Activated CD8-positive, alpha-beta T cell treated with anti-CD3 and anti-CD28 coated beads for 36 hours (primary cell): ENCODE measurements around the gene GRK7. TPM values are rescaled to one million over a fixed set of nuclear protein-coding genes. Genes with fewer than 3 reads are reported as not detected.
"Not testable (repeated sequence)": the region's sequence is repeated elsewhere in the genome, so short reads cannot be mapped to it uniquely, and the experiment has no call there.

Source experiments
- ATAC-seq: fragments of 200-7000 bp; cut with Tn5 transposase; one replicate; pipeline ENCODE4 v1.10.0; 2021; ENCODE audit warnings: mild to moderate bottlenecking, moderate library complexity
- CTCF ChIA-PET: fragments of 350-600 bp; sonication (Branson Sonifier 250); formaldehyde crosslinking; loops from one replicate; lab custom pipeline; 2021; ENCODE audit warnings: antibody characterized with exemption; lab: Charles Lee
- POLR2A ChIA-PET: fragments of 350-600 bp; sonication (Branson Sonifier 250); formaldehyde crosslinking; loops from one replicate; lab custom pipeline; 2021; ENCODE audit warnings: antibody characterized with exemption; lab: Charles Lee
- DNase-seq: peaks from one replicate; pipeline ENCODE4 v3.0.0-alpha.2; 2020
- H3K27ac Mint-ChIP-seq: one replicate; pipeline ENCODE4 v1.8.0; 2021; ENCODE audit warnings: mild to moderate bottlenecking, mixed read lengths
- H3K27me3 Mint-ChIP-seq: one replicate; pipeline ENCODE4 v1.8.0; 2021; ENCODE audit warnings: mixed read lengths
- H3K36me3 Mint-ChIP-seq: one replicate; pipeline ENCODE4 v1.8.0; 2021; ENCODE audit warnings: low read depth, mixed read lengths
- H3K4me1 Mint-ChIP-seq: one replicate; pipeline ENCODE4 v1.8.0; 2021; ENCODE audit warnings: low read depth, mixed read lengths
- H3K4me3 Mint-ChIP-seq: one replicate; pipeline ENCODE4 v1.8.0; 2021; ENCODE audit warnings: mild to moderate bottlenecking, moderate library complexity, mixed read lengths
- H3K9me3 Mint-ChIP-seq: one replicate; pipeline ENCODE4 v1.8.0; 2021; ENCODE audit warnings: mixed read lengths
- intact Hi-C: fragments of 100-400 bp; cut with micrococcal nuclease; formaldehyde crosslinking; loops from one replicate; pipeline ENCODE4 v1.10.0; 2022
- total RNA-seq, 2 experiments: library from RNA; stranded (reverse); gene quantifications; one replicate each; pipeline ENCODE4 v1.2.3, GENCODE V29; 2021
- TF ChIP-seq, protein P1 (sequence below): fragments of 200-600 bp; IDR thresholded peaks from one replicate; pipeline ENCODE4 v1.8.0; 2022; ENCODE audit warnings: antibody characterized with exemption, mild to moderate bottlenecking

GRK7 gene
- total RNA-seq, 2 experiments from 2014 or later: 0.07 to 0.09 TPM

DNA sequence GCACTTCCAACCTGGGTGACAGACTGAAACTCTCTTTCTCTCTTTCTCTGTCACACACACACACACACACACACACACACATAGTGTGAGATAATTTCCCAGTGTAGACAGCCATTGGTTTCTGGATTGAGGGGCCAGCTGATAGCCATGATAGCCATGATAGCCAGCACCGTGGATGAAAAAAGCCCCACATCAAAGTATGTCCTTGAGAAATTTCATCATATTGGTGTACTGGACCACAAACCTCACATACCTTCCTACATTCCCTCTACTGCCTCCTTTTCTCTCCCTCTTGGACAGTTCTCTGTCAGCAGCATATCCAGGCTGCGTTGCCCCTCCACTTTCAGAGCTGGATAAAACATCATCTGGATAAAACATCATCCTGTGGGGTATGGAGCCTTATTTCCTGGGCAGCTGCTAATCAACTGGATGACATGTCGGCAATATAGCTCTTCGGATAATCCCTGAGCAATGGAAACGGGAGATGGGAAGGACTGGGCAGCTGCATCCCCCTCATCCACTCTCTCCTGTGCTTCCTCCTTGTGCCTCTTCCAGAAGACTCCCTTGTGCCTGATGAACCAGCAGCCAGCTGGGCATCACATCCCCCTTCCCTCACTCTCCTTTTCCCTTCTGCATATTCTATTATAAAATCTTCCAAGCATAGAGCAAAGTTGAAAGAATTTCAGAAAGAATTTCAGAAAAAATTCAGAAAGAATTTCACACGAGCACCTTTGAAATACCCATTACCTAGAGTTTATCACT is 39.3 kb downstream of the GRK7 start:
- Mint-ChIP-seq H3K27me3 (no peaks in the 10 kb centered on the region), H3K36me3 (no peaks in the 10 kb centered on the region), H3K4me1 (peaks cover 17% of the 10 kb centered on the region), H3K4me3 (no peak overlapping the region), H3K27ac (no peak overlapping the region), H3K9me3 (no peaks in the 10 kb centered on the region)
- ChIA-PET CTCF (interaction anchor here (0.7 to 1.2 kb wide), 2 partner anchors 58 to 156 kb away, joined by 3 read pairs; no protein-coding TSS in a partner anchor), POLR2A (no interaction called here)
- intact Hi-C loops: no loop called here
- TF ChIP-seq, protein P1, sequence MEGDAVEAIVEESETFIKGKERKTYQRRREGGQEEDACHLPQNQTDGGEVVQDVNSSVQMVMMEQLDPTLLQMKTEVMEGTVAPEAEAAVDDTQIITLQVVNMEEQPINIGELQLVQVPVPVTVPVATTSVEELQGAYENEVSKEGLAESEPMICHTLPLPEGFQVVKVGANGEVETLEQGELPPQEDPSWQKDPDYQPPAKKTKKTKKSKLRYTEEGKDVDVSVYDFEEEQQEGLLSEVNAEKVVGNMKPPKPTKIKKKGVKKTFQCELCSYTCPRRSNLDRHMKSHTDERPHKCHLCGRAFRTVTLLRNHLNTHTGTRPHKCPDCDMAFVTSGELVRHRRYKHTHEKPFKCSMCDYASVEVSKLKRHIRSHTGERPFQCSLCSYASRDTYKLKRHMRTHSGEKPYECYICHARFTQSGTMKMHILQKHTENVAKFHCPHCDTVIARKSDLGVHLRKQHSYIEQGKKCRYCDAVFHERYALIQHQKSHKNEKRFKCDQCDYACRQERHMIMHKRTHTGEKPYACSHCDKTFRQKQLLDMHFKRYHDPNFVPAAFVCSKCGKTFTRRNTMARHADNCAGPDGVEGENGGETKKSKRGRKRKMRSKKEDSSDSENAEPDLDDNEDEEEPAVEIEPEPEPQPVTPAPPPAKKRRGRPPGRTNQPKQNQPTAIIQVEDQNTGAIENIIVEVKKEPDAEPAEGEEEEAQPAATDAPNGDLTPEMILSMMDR: no peak
- DNase-seq (no peak), ATAC-seq (no peak)

DNA sequence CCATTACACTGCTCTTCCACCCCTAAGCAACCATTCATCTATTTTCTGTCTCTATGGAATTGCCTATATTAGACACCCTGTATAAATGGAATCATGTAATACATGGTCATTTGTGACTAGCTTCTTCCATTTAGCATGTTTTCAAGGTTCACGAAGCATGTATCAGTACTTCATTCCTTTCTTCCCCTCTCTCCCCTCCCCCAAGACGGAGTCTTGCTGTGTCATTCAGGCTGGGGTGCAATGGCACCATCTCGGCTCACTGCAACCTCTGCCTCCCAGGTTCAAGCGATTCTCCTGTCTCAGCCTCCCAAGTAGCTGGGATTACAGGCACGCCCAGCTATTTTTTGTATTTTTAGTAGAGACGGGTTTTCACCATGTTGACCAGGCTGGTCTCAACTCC is 40.3 kb downstream of the GRK7 start:
- H3K9me3 Mint-ChIP-seq, ATAC-seq, H3K27me3 Mint-ChIP-seq, intact Hi-C loops, H3K4me3 Mint-ChIP-seq, H3K27ac Mint-ChIP-seq, H3K36me3 Mint-ChIP-seq, H3K4me1 Mint-ChIP-seq, DNase-seq: not testable (repeated sequence)
- ChIA-PET CTCF (interaction anchor here (0.8 to 1.2 kb wide), 2 partner anchors 59 to 65 kb away, joined by 3 read pairs; no protein-coding TSS in a partner anchor), POLR2A (interaction anchor here (0.7 to 0.8 kb wide), 2 partner anchors 160 to 300 kb away, joined by 3 read pairs; no protein-coding TSS in a partner anchor)

DNA sequence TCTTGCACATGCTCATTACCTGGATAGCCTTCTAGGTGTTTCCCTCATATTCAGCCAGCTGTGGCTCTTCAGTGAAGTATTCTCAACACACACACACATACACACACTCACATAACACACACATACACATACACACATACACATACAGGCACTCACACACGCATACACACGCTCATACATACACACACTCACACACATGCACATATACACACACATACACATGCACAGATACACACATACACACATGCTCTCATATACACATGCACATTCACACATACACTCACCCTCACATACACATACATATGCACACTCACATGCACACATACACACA is 41.2 kb downstream of the GRK7 start:
- POLR2A ChIA-PET: no interaction called here
- no peak for ATAC-seq
- intact Hi-C loops: no loop called here
- DNase-seq: no peak
- Mint-ChIP-seq H3K4me3 (no peak overlapping the region), H3K27ac (no peak overlapping the region), H3K36me3 (no peaks in the 10 kb centered on the region), H3K4me1 (no peaks in the 10 kb centered on the region), H3K9me3 (no peaks in the 10 kb centered on the region), H3K27me3 (no peaks in the 10 kb centered on the region)
- TF ChIP-seq, protein P1: no peak
- CTCF ChIA-PET: no interaction called here

DNA sequence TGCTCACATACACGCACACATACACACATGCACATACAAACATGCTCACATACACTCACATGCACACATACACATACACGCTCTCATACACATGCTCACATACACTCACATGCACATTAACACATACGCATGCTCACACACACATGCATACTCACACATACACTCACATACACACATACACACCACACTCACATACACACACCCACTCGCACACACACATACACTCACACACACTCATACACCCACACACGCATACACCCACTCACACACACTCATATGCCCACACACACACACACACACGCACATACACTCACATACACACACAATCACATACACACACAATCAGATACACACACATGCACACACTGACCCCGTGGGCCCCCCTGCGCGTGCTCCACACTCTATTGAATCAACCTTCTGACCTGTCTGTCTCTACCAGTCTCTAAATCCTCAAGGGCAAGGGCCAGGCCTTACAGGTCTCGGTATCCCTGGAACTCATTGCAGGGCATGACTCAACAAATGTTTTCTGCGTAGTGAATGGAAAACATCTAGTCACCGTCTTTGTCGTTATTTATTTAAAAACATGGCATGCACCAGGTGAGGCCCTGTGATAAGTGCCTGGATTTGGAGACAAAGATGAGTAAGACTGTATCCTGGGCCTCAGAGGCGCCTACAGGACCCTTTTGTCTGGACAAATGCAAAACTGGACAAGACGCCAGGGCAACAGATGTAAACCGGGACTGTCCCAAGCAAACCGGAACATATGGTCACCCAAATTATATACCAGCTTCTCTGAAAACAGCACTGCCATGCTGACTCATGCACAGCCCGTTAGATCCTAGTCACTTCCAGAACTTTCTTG is 41.8 kb downstream of the GRK7 start:
- ChIA-PET POLR2A (no interaction called here), CTCF (interaction anchor here (0.9 kb wide), 1 partner anchor 8 kb away, joined by 5 read pairs; no protein-coding TSS in a partner anchor)
- Mint-ChIP-seq H3K4me3 (no peak overlapping the region), H3K27me3 (no peaks in the 10 kb centered on the region), H3K27ac (no peak overlapping the region), H3K9me3 (no peaks in the 10 kb centered on the region), H3K36me3 (no peaks in the 10 kb centered on the region), H3K4me1 (no peaks in the 10 kb centered on the region)
- TF ChIP-seq, protein P1: no peak
- DNase-seq: no peak
- no peak for ATAC-seq
- intact Hi-C loops: no loop called here

DNA sequence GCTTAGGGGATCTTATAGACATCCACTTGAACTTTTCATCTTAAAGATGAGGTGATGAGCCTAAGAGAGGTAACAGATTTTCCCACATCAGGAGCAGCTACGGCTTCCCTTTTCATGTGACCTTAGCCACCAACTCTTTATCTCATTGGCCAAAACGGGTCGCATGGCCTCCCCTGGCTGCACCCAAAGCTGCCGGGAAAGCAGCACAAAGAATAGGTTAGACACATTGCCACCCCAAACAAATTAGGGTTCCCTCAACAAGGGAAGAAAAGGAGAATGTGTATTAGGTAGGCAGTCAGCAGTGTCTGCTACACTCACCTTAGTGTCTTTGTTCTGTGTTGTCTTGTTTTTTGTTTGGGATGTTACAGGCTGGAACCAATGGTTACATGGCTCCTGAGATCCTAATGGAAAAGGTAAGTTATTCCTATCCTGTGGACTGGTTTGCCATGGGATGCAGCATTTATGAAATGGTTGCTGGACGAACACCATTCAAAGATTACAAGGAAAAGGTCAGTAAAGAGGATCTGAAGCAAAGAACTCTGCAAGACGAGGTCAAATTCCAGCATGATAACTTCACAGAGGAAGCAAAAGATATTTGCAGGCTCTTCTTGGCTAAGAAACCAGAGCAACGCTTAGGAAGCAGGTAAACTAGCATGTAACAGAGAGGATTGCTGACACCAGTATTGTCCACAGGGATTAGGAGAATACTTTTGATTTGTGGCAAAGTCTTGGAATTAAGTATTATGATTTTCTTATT is 44.2 kb downstream of the GRK7 start:
- Mint-ChIP-seq H3K36me3 (no peaks in the 10 kb centered on the region), H3K27ac (no peak overlapping the region), H3K4me1 (no peaks in the 10 kb centered on the region), H3K27me3 (no peaks in the 10 kb centered on the region), H3K4me3 (no peak overlapping the region), H3K9me3 (no peaks in the 10 kb centered on the region)
- TF ChIP-seq, protein P1: no peak
- intact Hi-C loops: no loop called here
- ChIA-PET POLR2A (no interaction called here), CTCF (no interaction called here)
- DNase-seq (no peak), ATAC-seq (no peak)
